ENCODE measurements around the gene LRTM1.

The LRTM1 gene

DNA sequence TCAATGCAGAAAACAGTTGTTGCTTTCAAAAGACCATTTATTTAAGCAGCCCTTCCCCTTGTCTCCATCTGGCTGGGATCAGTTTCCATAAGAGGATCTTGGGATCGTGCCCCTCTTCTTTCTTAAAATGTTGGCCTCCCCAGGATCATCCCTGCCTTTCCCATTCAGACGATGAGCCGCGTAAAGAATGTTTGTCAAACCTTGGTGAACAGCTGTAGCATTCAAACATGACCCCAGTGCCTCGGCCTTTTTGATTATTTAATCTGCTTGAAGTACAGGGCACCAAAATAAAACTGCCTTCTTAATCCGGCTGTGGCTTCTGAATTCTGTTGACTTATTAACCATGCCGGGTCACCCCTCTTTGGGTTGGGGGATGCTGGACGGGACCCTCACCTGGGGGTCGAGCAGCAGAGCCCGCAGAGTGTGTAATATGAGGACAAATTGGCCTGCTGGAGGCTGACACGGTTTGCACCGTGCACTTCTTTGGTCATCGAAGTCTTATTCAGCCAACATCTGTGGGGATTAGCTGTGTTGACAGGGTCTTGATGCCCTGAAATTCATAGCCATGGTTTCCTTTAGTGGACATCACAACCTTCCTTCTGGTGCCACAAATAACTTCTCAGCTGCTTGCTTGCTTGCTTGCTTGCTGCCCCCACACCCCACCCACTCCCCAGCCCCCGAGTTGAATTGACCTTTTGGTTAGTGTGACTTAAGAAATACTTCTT lies at the start of gene LRTM1:
Gene LRTM1 (minus strand): TSS at position 14 of the 725 bp plus-strand sequence. CDS start 148 bp downstream, outside the sequence.
- DNase-seq (ENCODE audit: low read depth in 4 of 4, low spot score in 1 of 4) = no peak

- no peak for DNase-seq (ENCODE audit: low read depth in 4 of 4, low spot score in 1 of 4)
Measured at GRCh38 chr3:54977439-54977838, 49.6 kb upstream of the LRTM1 start.

DNA sequence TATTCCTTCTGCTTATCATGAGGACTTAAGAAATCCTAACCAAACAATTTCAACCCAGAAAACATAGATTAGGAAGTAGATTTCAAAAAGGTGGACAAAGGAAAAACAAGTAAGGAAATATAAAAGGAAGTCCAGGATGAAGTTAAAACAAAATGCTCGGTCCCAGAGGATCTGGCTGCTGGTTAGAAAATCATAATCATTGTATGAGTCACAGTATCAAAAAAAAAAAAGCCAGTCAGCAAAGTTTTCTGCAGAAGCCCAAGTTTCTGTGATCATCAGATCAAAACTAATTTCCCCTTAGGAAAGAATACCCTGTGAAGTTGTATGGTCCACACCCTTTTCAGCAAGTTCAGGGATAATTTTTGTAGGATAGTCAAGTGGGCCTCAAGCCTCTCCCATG lies 43.0 kb upstream of the LRTM1 start:
- no peak for DNase-seq (ENCODE audit: low read depth in 4 of 4, low spot score in 1 of 4)

- no peak for DNase-seq (ENCODE audit: low read depth in 4 of 4, low spot score in 1 of 4)
Measured at GRCh38 chr3:54969652-54970051, 41.8 kb upstream of the LRTM1 start.

- no peak for DNase-seq (ENCODE audit: low read depth in 4 of 4, low spot score in 1 of 4)
Measured at GRCh38 chr3:54968546-54969172, 40.8 kb upstream of the LRTM1 start.

GRCh38 chr3:54967731-54968161 lies 39.9 kb upstream of the LRTM1 start:
- DNase-seq (ENCODE audit: low read depth in 4 of 4, low spot score in 1 of 4) = no peak

GRCh38 chr3:54966979-54967378 lies 39.1 kb upstream of the LRTM1 start:
- no peak for DNase-seq (ENCODE audit: low read depth in 4 of 4, low spot score in 1 of 4)

- DNase-seq (ENCODE audit: low read depth in 4 of 4, low spot score in 1 of 4) = no peak
Measured at GRCh38 chr3:54965746-54966145, 37.9 kb upstream of the LRTM1 start.

DNA sequence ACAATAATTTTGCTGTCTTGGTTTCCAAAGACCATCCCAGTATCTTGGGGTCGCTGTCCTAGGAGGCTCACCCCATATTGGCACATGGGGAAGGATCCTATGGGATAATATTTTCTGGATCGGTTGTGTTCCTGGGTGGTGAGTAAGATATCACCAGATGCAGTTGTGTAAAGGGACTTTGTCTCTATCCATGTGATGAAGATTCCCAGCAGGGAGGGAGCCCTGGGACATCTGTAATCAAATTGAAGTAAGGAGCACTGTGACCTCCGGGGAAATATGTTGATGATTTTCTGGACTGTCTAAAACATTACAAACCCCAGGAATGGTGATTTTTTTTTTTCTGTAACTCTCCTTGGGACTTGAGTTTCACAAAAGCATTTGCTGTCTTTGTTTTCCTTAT lies 36.2 kb upstream of the LRTM1 start:
- DNase-seq (ENCODE audit: low read depth in 4 of 4, low spot score in 1 of 4) = no peak

- no peak for DNase-seq (ENCODE audit: low read depth in 4 of 4, low spot score in 1 of 4)
Measured at GRCh38 chr3:54963641-54964040, 35.8 kb upstream of the LRTM1 start.

GRCh38 chr3:54962200-54962599 lies 34.3 kb upstream of the LRTM1 start:
- DNase-seq (ENCODE audit: low read depth in 4 of 4, low spot score in 1 of 4) = no peak

DNA sequence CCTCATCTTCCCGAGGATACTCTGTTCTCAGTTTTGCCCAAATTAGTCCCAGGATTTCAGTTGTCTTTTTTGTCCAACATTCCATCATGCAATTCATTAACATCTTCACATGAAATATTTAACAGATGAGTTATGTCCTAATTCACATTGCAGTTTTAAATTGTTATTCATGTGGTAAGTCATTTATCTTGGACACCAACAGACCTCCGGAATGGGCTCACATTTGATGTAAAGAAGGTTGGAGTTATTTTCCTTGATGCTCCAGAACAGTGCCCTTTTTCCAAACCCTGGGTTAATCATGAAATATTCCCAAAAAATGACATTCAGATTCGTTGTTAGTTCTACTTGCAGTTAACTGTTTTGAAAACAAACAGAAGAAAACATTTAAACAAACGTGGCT lies 32.8 kb upstream of the LRTM1 start:
- DNase-seq (ENCODE audit: low read depth in 4 of 4, low spot score in 1 of 4) = no peak

GRCh38 chr3:54960082-54960481 lies 32.2 kb upstream of the LRTM1 start:
- no peak for DNase-seq (ENCODE audit: low read depth in 4 of 4, low spot score in 1 of 4)

- DNase-seq (ENCODE audit: low read depth in 4 of 4, low spot score in 1 of 4) = no peak
Measured at GRCh38 chr3:54957711-54958110, 29.9 kb upstream of the LRTM1 start.

- no peak for DNase-seq (ENCODE audit: low read depth in 4 of 4, low spot score in 1 of 4)
Measured at GRCh38 chr3:54955941-54956340, 28.1 kb upstream of the LRTM1 start.

DNA sequence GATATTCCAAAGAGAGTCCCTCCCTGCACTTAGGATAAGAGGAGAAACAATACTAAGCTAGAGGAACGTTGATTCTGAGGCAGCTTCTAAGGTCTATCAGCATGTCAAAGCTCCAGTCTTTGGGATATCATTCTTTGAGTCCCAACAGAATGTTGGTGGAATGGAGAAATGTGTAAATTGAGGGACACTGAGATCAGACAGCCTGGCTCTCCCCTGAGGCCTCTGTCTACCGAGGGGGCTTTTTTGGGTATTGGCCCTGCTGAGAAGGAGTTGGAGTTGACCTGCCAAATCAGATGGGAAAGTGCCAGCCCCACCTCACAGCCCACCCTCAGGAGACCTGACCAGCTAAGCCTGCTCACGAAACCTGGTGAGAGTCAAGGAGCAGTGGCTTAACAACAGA lies 27.6 kb upstream of the LRTM1 start:
- no peak for DNase-seq (ENCODE audit: low read depth in 4 of 4, low spot score in 1 of 4)

DNA sequence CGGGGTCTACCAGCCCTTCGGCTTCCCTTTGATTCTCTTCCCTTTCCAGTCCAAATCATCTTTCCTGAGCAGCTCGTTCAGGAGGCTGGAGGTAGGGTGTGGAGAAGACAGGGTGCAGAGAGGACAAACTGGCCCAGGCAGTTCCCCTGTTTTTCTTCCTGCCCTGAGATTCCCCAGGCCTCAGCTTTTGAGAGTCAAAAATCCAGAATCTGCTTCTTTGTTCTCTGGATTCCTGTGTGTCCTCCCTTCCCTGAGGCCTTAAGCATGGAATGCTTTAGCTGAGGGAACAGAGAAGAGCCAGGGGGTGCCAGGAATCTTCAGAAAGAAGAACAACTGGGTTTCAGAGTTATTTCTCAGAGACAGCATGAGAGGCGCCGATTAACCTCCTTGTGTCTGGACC lies 26.7 kb upstream of the LRTM1 start:
- no peak for DNase-seq (ENCODE audit: low read depth in 4 of 4, low spot score in 1 of 4)

DNA sequence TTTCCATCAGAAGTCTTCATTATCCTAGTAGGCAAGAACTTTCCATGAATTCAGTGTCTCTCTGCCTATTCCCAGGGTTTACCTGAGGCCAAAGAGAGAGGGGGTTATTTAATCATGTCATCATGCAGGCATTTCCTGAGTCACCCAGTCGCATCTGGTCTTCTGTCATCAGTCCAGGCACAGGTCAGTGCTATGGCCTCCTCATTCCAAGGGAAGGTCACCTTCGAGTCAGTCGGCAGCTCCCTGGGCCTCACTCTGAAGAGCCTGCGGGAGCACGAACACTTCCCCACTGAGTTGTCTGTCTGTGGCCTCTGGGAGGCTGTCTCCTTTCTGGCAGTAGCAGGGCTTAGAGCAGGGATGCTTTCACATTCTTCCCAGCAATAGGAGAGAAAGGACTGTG lies 26.2 kb upstream of the LRTM1 start:
- no peak for DNase-seq (ENCODE audit: low read depth in 4 of 4, low spot score in 1 of 4)

DNA sequence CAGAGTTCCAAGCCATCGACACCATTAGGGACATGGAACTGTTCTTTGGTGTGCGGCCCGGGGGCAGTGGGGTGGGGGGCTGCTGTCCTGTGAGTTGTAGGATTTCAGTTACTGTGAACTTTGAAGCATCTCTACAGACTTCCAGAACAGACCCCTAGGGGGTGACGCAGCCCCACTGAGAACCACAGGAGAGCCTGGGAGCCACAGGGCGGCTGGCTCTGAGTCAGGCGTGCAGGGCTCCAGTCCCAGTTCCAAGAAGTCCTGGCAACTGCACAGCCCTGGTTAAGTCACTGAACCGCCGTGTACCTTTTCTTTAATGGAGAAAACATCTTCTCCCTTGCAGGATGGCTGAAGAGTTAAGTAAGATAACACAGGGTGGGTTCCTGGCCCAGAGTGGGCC lies 23.5 kb upstream of the LRTM1 start:
- no peak for DNase-seq (ENCODE audit: low read depth in 4 of 4, low spot score in 1 of 4)

DNA sequence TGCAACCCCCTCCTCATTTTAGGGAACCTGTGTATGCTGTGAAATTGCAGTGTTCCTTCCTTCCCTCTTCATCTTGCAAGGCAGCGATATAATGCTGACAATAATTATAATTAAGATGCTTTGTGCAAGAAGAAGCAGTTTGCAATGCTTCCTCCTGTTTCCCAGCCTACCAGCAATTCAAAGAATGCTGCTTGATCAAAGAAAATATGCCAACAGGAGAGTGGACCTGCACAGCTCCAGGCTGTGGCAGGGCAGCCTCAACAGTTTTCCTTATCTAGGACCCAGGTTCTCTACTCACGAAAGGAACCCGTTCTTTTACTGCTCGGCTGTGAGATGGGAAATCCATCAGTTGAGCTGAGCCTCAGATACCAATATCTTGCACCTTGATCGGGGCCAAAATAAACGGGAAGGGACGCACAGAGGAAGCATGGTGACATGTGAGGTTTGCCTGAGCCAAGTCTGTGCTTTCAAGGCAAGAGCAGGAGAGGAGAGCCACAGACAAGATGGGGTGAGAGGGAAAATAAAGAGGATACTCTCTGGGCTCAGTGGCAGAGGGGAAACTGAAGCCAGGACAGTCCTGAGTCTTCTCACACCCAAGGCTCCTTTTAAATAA lies 22.6 kb upstream of the LRTM1 start:
- DNase-seq (ENCODE audit: low read depth in 4 of 4, low spot score in 1 of 4) = no peak

GRCh38 chr3:54949491-54950044 lies 21.7 kb upstream of the LRTM1 start:
- DNase-seq (ENCODE audit: low read depth in 4 of 4, low spot score in 1 of 4) = no peak

- no peak for DNase-seq (ENCODE audit: low read depth in 4 of 4, low spot score in 1 of 4)
Measured at GRCh38 chr3:54941690-54942362, 14.0 kb upstream of the LRTM1 start.
